ENCODE results near the gene MTCH1.

The MTCH1 gene

GRCh38 chr6:36938536-36938935 is 47.5 kb downstream of the MTCH1 start:
- in situ Hi-C loops (cut with HindIII; ENCODE audit: low pct_ligation_motif_present, low pct_unique_long_range_greater_than_20kb, low sequenced_read_pairs): no loop called here

GRCh38 chr6:36937896-36938295 is 48.1 kb downstream of the MTCH1 start:
- no peak for DNase-seq
- in situ Hi-C loops (cut with HindIII; ENCODE audit: low pct_ligation_motif_present, low pct_unique_long_range_greater_than_20kb, low sequenced_read_pairs): no loop called here

More at GRCh38 chr6:36938536-36938935, 47.5 kb downstream of the MTCH1 start:
- no peak for DNase-seq

- no peak for DNase-seq
- in situ Hi-C loops (cut with HindIII; ENCODE audit: low pct_ligation_motif_present, low pct_unique_long_range_greater_than_20kb, low sequenced_read_pairs): no loop called here
These were observed 49.2 kb downstream of the MTCH1 start for GRCh38 chr6:36936824-36937223.

DNA sequence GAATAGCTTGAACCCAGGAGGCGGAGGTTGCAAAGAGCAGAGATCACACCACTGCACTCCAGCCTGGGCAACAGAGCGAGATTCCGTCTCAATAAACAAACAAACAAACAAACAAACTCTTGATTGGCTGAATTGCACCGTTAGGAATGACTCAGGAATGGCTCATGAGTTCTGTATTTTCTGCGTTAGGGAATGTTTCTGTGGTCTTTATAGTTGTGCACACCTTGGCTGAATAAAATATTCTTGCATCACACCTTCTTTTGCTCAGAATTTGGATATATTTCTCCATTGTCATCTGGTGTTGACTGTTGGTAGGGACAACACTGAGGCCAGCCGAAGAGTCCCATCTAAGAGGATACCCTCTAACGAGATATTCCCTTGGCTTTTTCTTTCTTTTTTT is 51.1 kb downstream of the MTCH1 start:
- no peak for DNase-seq
- in situ Hi-C loops (cut with HindIII; ENCODE audit: low pct_ligation_motif_present, low pct_unique_long_range_greater_than_20kb, low sequenced_read_pairs): no loop called here

DNA sequence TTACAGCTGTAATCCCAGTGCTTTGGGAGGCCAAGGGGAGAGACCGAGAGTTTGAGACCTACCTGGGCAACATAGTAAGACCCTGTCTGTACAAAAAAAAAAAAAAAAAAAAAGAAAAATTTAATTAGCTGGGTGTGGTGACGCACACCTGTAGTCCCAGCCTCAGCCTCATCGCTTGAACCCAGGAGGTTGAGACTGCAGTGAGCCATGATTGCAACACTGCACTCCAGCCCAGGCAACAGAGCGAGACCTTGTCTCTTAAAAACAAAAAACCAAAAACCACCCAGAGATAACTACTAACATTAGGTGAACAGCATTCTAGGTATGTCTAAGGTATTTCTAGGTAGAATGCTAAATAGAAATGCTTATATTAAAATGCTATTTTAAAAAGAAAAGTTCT is 52.5 kb downstream of the MTCH1 start:
- in situ Hi-C loops (cut with HindIII; ENCODE audit: low pct_ligation_motif_present, low pct_unique_long_range_greater_than_20kb, low sequenced_read_pairs): no loop called here

GRCh38 chr6:36933102-36933501 is 52.9 kb downstream of the MTCH1 start:
- in situ Hi-C loops (cut with HindIII; ENCODE audit: low pct_ligation_motif_present, low pct_unique_long_range_greater_than_20kb, low sequenced_read_pairs): no loop called here
- no peak for DNase-seq

More for the DNA sequence above, 52.5 kb downstream of the MTCH1 start:
- DNase-seq: no peak

DNA sequence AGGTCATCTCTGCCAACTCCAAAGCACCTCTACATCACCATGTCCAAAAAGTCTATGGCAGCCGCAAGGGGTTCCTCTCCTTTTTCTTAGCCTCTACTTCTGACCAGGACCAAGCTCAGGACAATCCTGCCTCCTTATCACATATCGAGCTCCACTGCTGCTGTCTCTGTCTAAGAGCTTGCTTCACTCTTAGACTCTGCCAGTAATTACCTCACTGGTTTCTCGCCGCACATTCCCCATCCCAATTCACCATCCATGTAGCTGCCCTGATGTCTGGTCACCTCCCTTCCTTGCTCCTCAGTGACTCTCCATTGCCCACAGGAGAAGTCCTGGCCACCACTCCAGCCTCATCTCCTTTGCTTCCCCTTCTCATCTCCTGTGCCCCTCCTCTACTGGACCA is 55.5 kb downstream of the MTCH1 start:
- DNase-seq: no peak
- in situ Hi-C loops (cut with HindIII; ENCODE audit: low pct_ligation_motif_present, low pct_unique_long_range_greater_than_20kb, low sequenced_read_pairs): no loop called here

DNA sequence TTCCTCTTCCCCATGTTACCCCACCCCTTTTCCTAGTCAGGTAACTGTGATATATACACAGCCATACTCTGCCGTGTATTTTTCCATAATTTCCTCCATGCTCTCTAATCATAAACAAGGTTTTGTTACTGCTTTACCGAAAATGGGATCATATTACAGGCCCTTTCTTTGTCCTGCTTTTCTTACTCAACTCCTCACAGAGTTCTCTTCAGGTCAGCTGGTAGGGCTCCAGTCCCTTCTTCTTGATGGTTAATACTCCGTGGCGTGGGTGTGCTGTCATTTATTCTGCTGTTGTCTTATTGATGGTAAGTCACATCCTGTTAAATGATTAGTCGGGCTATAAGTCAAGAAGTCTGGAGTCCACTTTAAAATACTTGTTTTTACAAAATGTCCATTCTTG is 56.4 kb downstream of the MTCH1 start:
- no peak for DNase-seq
- in situ Hi-C loops (cut with HindIII; ENCODE audit: low pct_ligation_motif_present, low pct_unique_long_range_greater_than_20kb, low sequenced_read_pairs): no loop called here

GRCh38 chr6:36929152-36929551 is 56.8 kb downstream of the MTCH1 start:
- no peak for DNase-seq
- in situ Hi-C loops (cut with HindIII; ENCODE audit: low pct_ligation_motif_present, low pct_unique_long_range_greater_than_20kb, low sequenced_read_pairs): no loop called here

DNA sequence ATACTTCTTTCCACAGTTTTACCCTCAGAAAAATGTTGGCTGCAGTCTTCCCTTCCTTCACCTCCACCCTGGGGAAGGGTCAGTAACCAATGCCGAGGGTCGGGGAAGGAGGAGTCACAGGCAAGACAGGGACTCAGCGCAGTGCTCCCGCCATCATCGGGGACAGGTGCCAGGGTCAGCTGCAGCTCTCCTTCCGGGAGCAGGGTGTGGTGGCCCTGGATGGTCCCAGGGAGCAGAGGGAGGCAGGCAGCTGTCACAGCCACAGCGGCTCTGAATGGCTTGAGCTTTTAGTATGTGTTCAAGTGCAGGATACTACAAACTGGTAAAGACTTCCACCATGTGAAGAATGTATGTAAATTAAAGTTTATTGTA is 57.5 kb downstream of the MTCH1 start:
- in situ Hi-C loops (cut with HindIII; ENCODE audit: low pct_ligation_motif_present, low pct_unique_long_range_greater_than_20kb, low sequenced_read_pairs): no loop called here
- no peak for DNase-seq

DNA sequence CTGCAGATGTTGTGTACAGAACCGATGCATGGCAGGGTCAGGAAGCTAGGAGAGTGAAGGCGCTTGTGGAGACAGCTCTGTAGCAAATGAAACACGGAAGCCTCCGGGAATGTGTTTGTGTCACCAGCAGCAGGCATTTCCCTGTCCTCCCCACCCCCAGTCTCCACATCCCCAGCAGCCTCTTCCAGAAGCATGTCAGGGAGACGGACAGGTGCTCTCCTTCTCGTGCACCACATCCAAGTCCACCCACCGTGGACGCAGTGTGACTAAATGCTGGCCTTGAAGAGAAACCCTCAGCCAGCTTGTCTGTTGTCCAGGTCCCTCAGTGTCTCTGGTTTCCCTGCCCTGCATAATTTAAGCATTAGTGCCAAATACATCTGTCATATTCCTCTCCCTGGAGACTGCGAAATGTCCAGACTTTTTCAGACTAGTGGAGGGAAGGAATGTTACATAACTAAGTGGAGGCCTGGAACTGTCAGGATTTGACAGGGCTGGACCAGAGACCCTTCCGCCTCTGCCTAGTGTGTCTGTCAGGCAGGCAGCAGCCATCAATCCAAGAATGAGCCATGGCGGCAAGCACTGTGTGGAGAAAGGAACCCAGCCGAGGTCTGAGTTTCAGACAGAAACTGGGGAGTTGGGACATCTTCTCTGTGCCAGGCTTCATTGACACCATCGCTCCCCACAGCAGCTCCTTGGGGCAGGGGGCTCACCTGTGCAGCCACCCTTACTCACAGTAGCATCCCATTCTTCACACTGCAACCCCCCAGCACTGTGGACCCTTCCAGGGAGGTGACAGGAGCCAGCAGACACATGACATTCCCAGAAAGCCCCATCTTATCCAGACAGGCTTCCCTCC is 58.1 kb downstream of the MTCH1 start:
- DNase-seq: no peak
- in situ Hi-C loops (cut with HindIII; ENCODE audit: low pct_ligation_motif_present, low pct_unique_long_range_greater_than_20kb, low sequenced_read_pairs): no loop called here

DNA sequence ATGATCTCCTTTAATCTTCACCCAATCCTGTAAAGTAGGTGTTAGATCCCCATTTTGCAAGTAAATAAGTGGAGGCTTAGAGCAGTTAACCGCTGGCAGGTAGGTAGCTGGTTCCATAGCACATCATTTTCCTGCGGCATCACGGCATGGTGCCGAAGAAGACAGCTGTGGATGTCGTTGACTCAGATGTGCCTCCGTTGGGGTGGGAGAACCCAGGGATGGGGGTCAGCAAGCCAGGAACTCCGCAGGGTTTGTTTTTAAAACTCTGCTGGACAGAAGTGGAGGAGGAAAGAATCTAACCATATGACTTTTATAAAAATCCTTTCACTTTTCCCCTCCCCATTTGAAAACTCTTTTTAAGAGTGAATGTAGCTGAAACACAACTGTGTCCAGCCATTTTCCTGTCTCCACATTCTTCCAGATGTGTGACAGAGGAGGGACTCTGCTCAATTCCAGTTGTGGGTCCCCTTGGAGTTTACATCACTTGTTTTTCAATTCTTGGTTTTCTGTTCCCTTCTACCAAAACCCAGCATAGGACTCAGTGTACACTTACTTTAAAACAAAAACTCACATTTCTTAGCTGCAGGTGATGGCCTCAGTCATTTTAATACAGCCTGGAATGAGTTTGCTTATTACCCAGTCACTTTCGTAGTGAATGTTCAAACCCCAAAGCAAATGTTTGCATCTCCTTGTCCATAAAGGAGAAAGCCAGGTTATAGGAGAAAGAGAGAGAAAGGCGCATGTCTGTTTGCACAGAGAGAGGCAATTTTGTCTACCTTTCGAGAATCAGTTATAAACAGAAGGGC is 59.1 kb downstream of the MTCH1 start:
- in situ Hi-C loops (cut with HindIII; ENCODE audit: low pct_ligation_motif_present, low pct_unique_long_range_greater_than_20kb, low sequenced_read_pairs): no loop called here
- DNase-seq: no peak

- in situ Hi-C loops (cut with HindIII; ENCODE audit: low pct_ligation_motif_present, low pct_unique_long_range_greater_than_20kb, low sequenced_read_pairs): no loop called here
- DNase-seq: no peak
These were observed 60.2 kb downstream of the MTCH1 start for GRCh38 chr6:36925809-36926208.

GRCh38 chr6:36924778-36925374 is 61.1 kb downstream of the MTCH1 start:
- in situ Hi-C loops (cut with HindIII; ENCODE audit: low pct_ligation_motif_present, low pct_unique_long_range_greater_than_20kb, low sequenced_read_pairs): no loop called here
- no peak for DNase-seq

DNA sequence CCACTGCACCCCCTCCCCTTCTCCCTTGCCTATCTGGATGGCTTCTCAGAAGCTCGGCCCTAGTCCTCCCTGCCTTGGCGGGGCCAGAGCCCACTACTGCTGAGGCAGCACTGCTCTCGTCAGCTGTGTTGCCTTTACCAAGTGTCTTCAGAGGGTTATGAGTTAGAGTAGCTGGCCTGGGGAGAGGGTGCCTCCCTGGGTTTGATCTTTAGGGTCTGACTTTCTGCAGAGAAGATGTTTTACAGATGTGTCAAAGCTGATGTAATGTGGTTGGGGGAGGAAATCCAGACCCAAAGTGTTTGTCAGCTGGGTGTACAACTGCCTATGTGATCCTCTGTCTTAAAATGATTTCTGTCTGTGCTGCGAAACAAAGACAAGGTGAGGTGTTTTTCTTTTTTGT is 61.9 kb downstream of the MTCH1 start:
- in situ Hi-C loops (cut with HindIII; ENCODE audit: low pct_ligation_motif_present, low pct_unique_long_range_greater_than_20kb, low sequenced_read_pairs): no loop called here
- DNase-seq: no peak

DNA sequence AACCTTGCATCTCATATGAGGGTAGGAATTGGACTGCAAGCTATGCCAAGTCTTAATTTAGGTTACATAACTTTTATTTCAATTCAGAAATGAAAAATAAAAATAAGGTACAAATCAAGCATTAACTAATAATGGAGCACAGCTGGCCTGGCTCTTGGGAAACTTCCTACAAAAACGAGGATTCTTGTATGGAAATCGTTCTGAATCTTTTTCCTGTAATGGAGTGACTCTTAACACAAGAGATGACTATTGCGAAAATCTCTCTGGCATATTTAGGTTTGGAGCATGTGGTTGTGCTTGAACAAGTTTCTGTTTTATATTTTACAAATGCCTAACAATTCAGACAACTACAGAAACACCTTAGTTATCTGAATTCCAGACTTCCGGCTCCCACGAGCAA is 65.5 kb downstream of the MTCH1 start:
- no peak for DNase-seq
- in situ Hi-C loops (cut with HindIII; ENCODE audit: low pct_ligation_motif_present, low pct_unique_long_range_greater_than_20kb, low sequenced_read_pairs): no loop called here

DNA sequence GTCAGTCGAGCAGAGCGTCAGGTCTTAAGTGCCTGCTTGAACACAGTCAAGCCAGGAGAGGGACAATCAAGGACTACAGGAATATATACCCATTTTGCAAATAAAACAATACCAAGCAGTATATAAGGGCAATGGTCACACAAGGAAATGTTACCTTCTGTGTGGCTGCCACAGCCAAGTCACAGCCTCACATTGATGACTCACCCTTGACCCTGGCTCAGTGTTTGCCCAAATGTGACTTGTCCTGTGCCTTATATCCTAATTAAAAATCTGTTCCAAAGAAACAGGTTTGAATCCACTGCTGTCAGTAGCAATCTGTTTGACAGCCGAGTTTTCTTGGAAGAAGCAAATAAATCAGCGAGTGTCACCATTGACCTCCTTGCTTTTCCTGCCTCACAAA is 65.9 kb downstream of the MTCH1 start:
- no peak for DNase-seq
- in situ Hi-C loops (cut with HindIII; ENCODE audit: low pct_ligation_motif_present, low pct_unique_long_range_greater_than_20kb, low sequenced_read_pairs): no loop called here
